CD4-positive, alpha-beta T cell (primary cell): ENCODE measurements around the gene CDK9. TPM values are rescaled to one million over a fixed set of nuclear protein-coding genes. Genes with fewer than 3 reads are reported as not detected.

Experiments
- ATAC-seq: fragments of 200-7000 bp; cut with Tn5 transposase; one replicate; pipeline ENCODE4 v1.10.0; 2022; ENCODE audit warnings: mild to moderate bottlenecking; ENCODE audit not compliant: poor library complexity
- CTCF ChIA-PET: fragments of 350-600 bp; sonication (Branson Sonifier 250); formaldehyde crosslinking; loops from one replicate; lab custom pipeline; 2021; ENCODE audit warnings: antibody characterized with exemption, inconsistent platforms; lab: Charles Lee
- POLR2A ChIA-PET: fragments of 350-600 bp; sonication (Branson Sonifier 250); formaldehyde crosslinking; loops from one replicate; lab custom pipeline; 2021; ENCODE audit warnings: antibody characterized with exemption, inconsistent platforms; lab: Charles Lee
- DNase-seq, 14 experiments: peaks; one replicate each; pipeline ENCODE4 v3.0.0-alpha.2; 2013 to 2020; ENCODE audit warnings: mixed read lengths in 2 of 14
- H3K27ac ChIP-seq, 2 donors: one replicate each; pipeline versions ENCODE4 v1.5.1 to v1.7.0; 2013; ENCODE audit warnings: low read length in 2 of 2, low read depth in 1 of 2, mild to moderate bottlenecking in 1 of 2
- H3K27me3 ChIP-seq, 2 experiments: 1 replicate in 1 of 2; 2 replicates in 1 of 2; pipeline versions ENCODE4 v1.6.1 to v1.7.0; 2013; ENCODE audit warnings: low read length in 2 of 2, control low read depth in 1 of 2, mild to moderate bottlenecking in 1 of 2, moderate library complexity in 1 of 2; ENCODE audit not compliant: insufficient read depth in 2 of 2, control insufficient read depth in 1 of 2
- H3K36me3 ChIP-seq: one replicate; pipeline ENCODE4 v1.6.1; 2013; ENCODE audit warnings: low read length, control low read depth; ENCODE audit not compliant: insufficient read depth
- H3K4me1 ChIP-seq: one replicate; pipeline ENCODE4 v1.6.1; 2013; ENCODE audit warnings: low read length, control low read depth; ENCODE audit not compliant: insufficient read depth
- H3K4me3 ChIP-seq: one replicate; pipeline ENCODE4 v1.5.1; 2013; ENCODE audit warnings: mild to moderate bottlenecking, low read length, moderate library complexity
- H3K9me3 ChIP-seq, 2 experiments: 1 replicate in 1 of 2; 2 replicates in 1 of 2; pipeline versions ENCODE4 v1.6.1 to v1.7.0; 2013; ENCODE audit warnings: low read length in 2 of 2, mild to moderate bottlenecking in 2 of 2, control low read depth in 1 of 2, moderate library complexity in 1 of 2; ENCODE audit not compliant: control insufficient read depth in 1 of 2, insufficient read depth in 1 of 2
- H3K27ac Mint-ChIP-seq: one replicate; pipeline ENCODE4 v1.8.0; 2020; ENCODE audit warnings: mixed read lengths
- H3K27me3 Mint-ChIP-seq: one replicate; pipeline ENCODE4 v1.8.0; 2021; ENCODE audit warnings: mixed read lengths
- H3K36me3 Mint-ChIP-seq: one replicate; pipeline ENCODE4 v1.8.0; 2021; ENCODE audit warnings: low read depth, mixed read lengths
- H3K4me1 Mint-ChIP-seq: one replicate; pipeline ENCODE4 v1.8.0; 2021; ENCODE audit warnings: low read depth, mixed read lengths
- H3K4me3 Mint-ChIP-seq: one replicate; pipeline ENCODE4 v1.8.0; 2020; ENCODE audit warnings: mild to moderate bottlenecking, mixed read lengths
- H3K9me3 Mint-ChIP-seq: one replicate; pipeline ENCODE4 v1.8.0; 2020; ENCODE audit warnings: mixed read lengths
- CTCF ChIP-seq: fragments of 200-600 bp; IDR thresholded peaks from one replicate; pipeline ENCODE4 v1.8.0; 2022; ENCODE audit warnings: antibody characterized with exemption, mild to moderate bottlenecking
- intact Hi-C, 2 experiments: fragments of 100-400 bp; cut with DNase I in 1 of 2; cut with micrococcal nuclease in 1 of 2; formaldehyde crosslinking; loops; one replicate each; pipeline versions ENCODE4 v1.15.1 to v1.9.0; 2023 to 2025; cut with DNase I, micrococcal nuclease
- total RNA-seq, 174 experiments: library from RNA in 2 of 174; stranded (reverse) in 2 of 174; gene quantifications; one replicate each; pipeline ENCODE4 v1.2.3 and lab custom pipeline; 2021 to 2026

CDK9 gene
- total RNA-seq, 2 experiments from 2014 or later = 117 to 121 TPM

- no peak overlapping the region for H3K4me3 ChIP-seq
- peaks cover 8% of the 10 kb centered on the region for H3K4me1 Mint-ChIP-seq
- ChIA-PET CTCF (no interaction called here), POLR2A (no interaction called here)
- H3K27me3 Mint-ChIP-seq = no peaks in the 10 kb centered on the region
- no peak for TF ChIP-seq CTCF
- H3K9me3 ChIP-seq = no peaks in the 10 kb centered on the region
- DNase-seq (no peak), ATAC-seq (no peak)
- no peak overlapping the region for H3K27ac ChIP-seq
- peak overlapping the region; percentile 44 for H3K27ac Mint-ChIP-seq
- H3K27me3 ChIP-seq = no peaks in the 10 kb centered on the region
- peaks cover 6% of the 10 kb centered on the region for H3K4me1 ChIP-seq
- H3K36me3 ChIP-seq = peaks cover 73% of the 10 kb centered on the region
- no peaks in the 10 kb centered on the region for H3K9me3 Mint-ChIP-seq
- peaks cover 47% of the 10 kb centered on the region for H3K36me3 Mint-ChIP-seq
- no peak overlapping the region for H3K4me3 Mint-ChIP-seq
- intact Hi-C loops = no loop called here
Measured at GRCh38 chr9:127753148-127753547, 32.7 kb upstream of the CDK9 start.

- Mint-ChIP-seq H3K4me1 (peaks cover 10% of the 10 kb centered on the region), H3K27ac (no peak overlapping the region), H3K36me3 (peaks cover 47% of the 10 kb centered on the region), H3K9me3 (no peaks in the 10 kb centered on the region), H3K4me3 (no peak overlapping the region), H3K27me3 (no peaks in the 10 kb centered on the region)
- peaks cover 8% of the 10 kb centered on the region for H3K4me1 ChIP-seq
- H3K27me3 ChIP-seq = no peaks in the 10 kb centered on the region
- no peak overlapping the region for H3K4me3 ChIP-seq
- no peaks in the 10 kb centered on the region for H3K9me3 ChIP-seq
- no peak for TF ChIP-seq CTCF
- intact Hi-C loops = no loop called here
- DNase-seq = no peak
- ChIA-PET CTCF (no interaction called here), POLR2A (no interaction called here)
- no peak overlapping the region for H3K27ac ChIP-seq
- peaks cover 73% of the 10 kb centered on the region for H3K36me3 ChIP-seq
- ATAC-seq = no peak
Measured at GRCh38 chr9:127753622-127754021, 32.2 kb upstream of the CDK9 start.

GRCh38 chr9:127754099-127755060 lies 31.5 kb upstream of the CDK9 start:
- DNase-seq (no peak), ATAC-seq (no peak)
- Mint-ChIP-seq H3K4me1 (peaks cover 13% of the 10 kb centered on the region), H3K27me3 (no peaks in the 10 kb centered on the region), H3K27ac (no peak overlapping the region), H3K36me3 (peaks cover 48% of the 10 kb centered on the region), H3K9me3 (no peaks in the 10 kb centered on the region), H3K4me3 (no peak overlapping the region)
- POLR2A ChIA-PET = no interaction called here
- H3K27ac ChIP-seq = no peak overlapping the region
- H3K27me3 ChIP-seq = no peaks in the 10 kb centered on the region
- H3K36me3 ChIP-seq = peaks cover 71% of the 10 kb centered on the region
- peaks cover 9% of the 10 kb centered on the region for H3K4me1 ChIP-seq
- H3K4me3 ChIP-seq = no peak overlapping the region
- CTCF ChIA-PET = no interaction called here
- intact Hi-C loops = no loop called here
- no peaks in the 10 kb centered on the region for H3K9me3 ChIP-seq
- TF ChIP-seq CTCF = no peak
